ENCODE results near the gene OSTN.

GRCh38 chr3:191306428-191306827 lies 107.4 kb downstream of the OSTN start:
- TF ChIP-seq CTCF (IDR thresholded peaks at IDR 0.05) (no peak), POLR2A (IDR thresholded peaks at IDR 0.05) (no peak)

All from tibial nerve (tissue), 3 donors.